Lung (tissue), 12 donors: ENCODE data around the gene TCIRG1. TPM values are rescaled to one million over a fixed set of nuclear protein-coding genes. Genes with fewer than 3 reads are reported as not detected.

ENCODE experiments used
- ATAC-seq: fragments of 200-7000 bp; cut with Tn5 transposase; one replicate; pipeline ENCODE4 v1.9.1; 2020; ENCODE audit warnings: moderate number of reproducible peaks; ENCODE audit not compliant: insufficient read depth, low FRiP score
- DNase-seq, 3 donors: peaks; one replicate each; pipeline ENCODE4 v3.0.0-alpha.2; 2013 to 2017
- H3K27ac ChIP-seq, 2 donors: one replicate each; pipeline ENCODE4 v1.5.1; 2013; ENCODE audit warnings: mild to moderate bottlenecking in 2 of 2, moderate library complexity in 2 of 2, control low read depth in 1 of 2, inconsistent platforms in 1 of 2, low read depth in 1 of 2, low read length in 1 of 2
- H3K27me3 ChIP-seq, 3 donors: one replicate each; pipeline ENCODE4 v1.5.1; 2013; ENCODE audit warnings: low read length in 2 of 3; ENCODE audit not compliant: control insufficient read depth in 3 of 3, insufficient read depth in 3 of 3
- H3K36me3 ChIP-seq, 4 donors: one replicate each; pipeline ENCODE4 v1.5.1; 2013; ENCODE audit warnings: low read length in 4 of 4, mild to moderate bottlenecking in 1 of 4, moderate library complexity in 1 of 4; ENCODE audit not compliant: control insufficient read depth in 4 of 4, insufficient read depth in 4 of 4
- H3K4me1 ChIP-seq, 5 donors: one replicate each; pipeline ENCODE4 v1.5.1; 2013; ENCODE audit warnings: low read length in 5 of 5, mild to moderate bottlenecking in 2 of 5, moderate library complexity in 1 of 5; ENCODE audit not compliant: control insufficient read depth in 5 of 5, insufficient read depth in 5 of 5
- H3K4me3 ChIP-seq: one replicate; pipeline ENCODE4 v1.5.1; 2013; ENCODE audit warnings: mild to moderate bottlenecking, control low read depth, moderate library complexity
- H3K9ac ChIP-seq, 2 donors: one replicate each; pipeline ENCODE4 v1.5.1; 2013; ENCODE audit warnings: low read length in 2 of 2, control low read depth in 1 of 2; ENCODE audit not compliant: insufficient read depth in 1 of 2
- H3K9me3 ChIP-seq, 4 donors: one replicate each; pipeline ENCODE4 v1.5.1; 2013; ENCODE audit warnings: low read length in 3 of 4, mild to moderate bottlenecking in 1 of 4, moderate library complexity in 1 of 4; ENCODE audit not compliant: control insufficient read depth in 4 of 4, insufficient read depth in 3 of 4
- CTCF ChIP-seq: IDR thresholded peaks from 2 replicates; pipeline ENCODE4 v1.5.1; 2012; ENCODE audit warnings: mild to moderate bottlenecking; ENCODE audit errors: control extremely low read depth, extremely low read depth
- WGBS, 2 donors: extraction: QIAGEN DNeasy Blood & Tissue Kit; methylation state at CpG; one replicate each; pipeline ENCODE4 v1.1.7; 2013; 5-methylcytosine and 5-hydroxymethylcytosine counted together
- polyA plus RNA-seq, 2 donors: library from polyadenylated mRNA; stranded (reverse); fragments of 200-250 nt; gene quantifications; one replicate each; pipeline ENCODE4 v1.2.1, GENCODE V29; 2013
- total RNA-seq, 2 donors: library from RNA; depleted of rRNA in 1 of 2; stranded (reverse); fragments of >200 nt in 1 of 2; gene quantifications; one replicate each; pipeline ENCODE4 v1.2.1, GENCODE V29; 2014 to 2021
- donor health status: control.
- donor health status: control.
- donor health status: Bipolar disorder and iron deficiency.
- donor health status: healthy.
- donor health status: DM: yes; HTN: yes; CAD: no.

Gene TCIRG1
- total and polyA plus RNA-seq, 4 donors: 70.2 to 438 (median 283) TPM

DNA sequence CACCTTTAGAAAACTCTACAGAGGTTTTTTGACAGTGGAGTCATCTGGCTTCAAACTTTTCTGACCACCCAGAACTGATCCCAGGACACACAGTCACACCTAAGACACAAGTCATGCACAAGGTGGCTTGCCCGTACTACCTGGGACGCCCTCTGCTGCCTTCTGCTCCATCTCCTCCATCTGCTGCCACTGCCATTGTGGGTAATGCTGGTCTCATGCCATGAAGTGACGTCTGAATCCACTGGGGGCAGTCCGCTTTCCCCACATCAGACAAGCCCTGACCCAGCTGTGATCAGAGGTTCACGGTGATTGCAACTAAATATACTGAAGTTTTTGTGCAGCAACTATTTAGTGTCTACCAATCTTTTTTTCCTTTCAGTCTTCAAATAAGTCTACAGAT, 13.8 kb upstream of the TCIRG1 start:
- no peak overlapping the region for H3K27ac ChIP-seq
- peaks cover 0 to 7% (median under 1%) of the 10 kb centered on the region in 4 donors for H3K9me3 ChIP-seq
- TF ChIP-seq CTCF: no peak
- peaks cover 0 to 21% (median 10%) of the 10 kb centered on the region in 4 donors for H3K36me3 ChIP-seq
- no peak overlapping the region for H3K4me3 ChIP-seq
- H3K4me1 ChIP-seq: peaks cover 0 to 9% (median 0%) of the 10 kb centered on the region in 5 donors
- DNase-seq: no peak
- no peak overlapping the region for H3K9ac ChIP-seq
- no peak for ATAC-seq
- WGBS, 2 donors: 84 to 85% methylated on average over 5 of the region's 5 CpGs
- no peaks in the 10 kb centered on the region for H3K27me3 ChIP-seq

DNA sequence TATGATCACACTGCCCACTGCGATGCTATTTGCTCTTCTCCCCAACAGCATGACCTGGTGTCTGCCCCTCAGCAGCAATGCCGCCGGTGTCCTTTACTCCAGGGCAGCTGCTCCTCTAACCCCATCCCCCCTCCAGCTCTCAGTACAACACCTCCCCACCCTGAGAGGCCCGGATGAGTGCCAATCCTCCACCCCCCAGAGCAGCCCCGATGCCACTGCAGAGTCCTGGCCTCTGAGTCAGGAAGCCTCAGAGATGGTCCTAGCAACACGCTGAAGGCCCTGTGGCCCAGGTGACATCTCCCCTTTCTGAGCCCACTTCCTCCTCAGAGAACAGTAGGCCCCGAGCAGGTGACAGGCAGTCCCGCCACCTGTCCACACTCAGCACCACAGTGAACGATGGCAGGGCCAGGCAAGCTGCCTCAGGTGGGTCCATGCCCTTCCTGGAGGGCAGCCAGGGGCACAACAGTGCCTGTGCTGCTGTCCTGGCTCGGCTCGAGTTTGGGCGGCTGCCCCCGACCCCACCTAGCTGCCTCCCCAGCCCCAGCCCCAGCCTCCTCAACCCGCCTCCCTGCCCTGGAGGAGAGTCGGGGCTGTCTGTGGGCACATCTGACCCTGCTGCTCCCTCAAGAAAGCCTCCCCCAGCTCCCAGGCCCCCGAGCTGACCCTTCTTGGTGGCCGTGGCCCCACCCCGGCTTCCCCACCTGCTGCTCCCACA, 12.3 kb upstream of the TCIRG1 start:
- WGBS, 2 donors: 88 to 95% methylated on average over 18 of the region's 18 CpGs
- ATAC-seq (no peak), DNase-seq (no peak)
- TF ChIP-seq CTCF: no peak
- Histone ChIP-seq H3K27me3 (no peaks in the 10 kb centered on the region), H3K9ac (no peak overlapping the region), H3K36me3 (peaks cover 0 to 21% (median 12%) of the 10 kb centered on the region in 4 donors), H3K27ac (no peak overlapping the region), H3K4me3 (no peak overlapping the region), H3K4me1 (peaks cover under 1 to 13% (median 5%) of the 10 kb centered on the region in 5 donors), H3K9me3 (peaks cover 0 to 7% (median under 1%) of the 10 kb centered on the region in 4 donors)

- H3K27me3 ChIP-seq: no peaks in the 10 kb centered on the region
- peaks cover 0 to 7% (median under 1%) of the 10 kb centered on the region in 4 donors for H3K9me3 ChIP-seq
- DNase-seq (no peak), ATAC-seq (no peak)
- no peak overlapping the region for H3K27ac ChIP-seq
- H3K4me1 ChIP-seq: peaks cover 7 to 15% (median 8%) of the 10 kb centered on the region in 5 donors
- TF ChIP-seq CTCF: no peak
- 95% methylated on average over 20 to 21 of the region's 21 CpGs for WGBS, 2 donors
- H3K4me3 ChIP-seq: no peak overlapping the region
- peaks cover 0 to 17% (median 12%) of the 10 kb centered on the region in 4 donors for H3K36me3 ChIP-seq
- H3K9ac ChIP-seq: no peak overlapping the region
These were observed 11.2 kb upstream of the TCIRG1 start for GRCh38 chr11:68027667-68028066.
